Tibial nerve (tissue), 4 donors: ENCODE data around the gene NOTCH3. TPM values are rescaled to one million over a fixed set of nuclear protein-coding genes. Genes with fewer than 3 reads are reported as not detected.

Experiments
- DNase-seq, 2 donors: peaks; one replicate each; pipeline ENCODE4 v3.0.0-alpha.2; 2019; ENCODE audit warnings: low spot score in 2 of 2
- H3K27ac ChIP-seq, 4 donors: fragments of 200-600 bp; sonication (generic) in 3 of 4; one replicate each; pipeline ENCODE4 v1.5.1; 2017 to 2019; ENCODE audit warnings: mild to moderate bottlenecking in 1 of 4
- H3K27me3 ChIP-seq, 2 donors: fragments of 200-600 bp; sonication (generic) in 1 of 2; one replicate each; pipeline versions ENCODE4 v1.5.1 to v1.6.0; 2017 to 2019
- H3K36me3 ChIP-seq, 3 donors: fragments of 200-600 bp; sonication (generic); one replicate each; pipeline ENCODE4 v1.5.1; 2018 to 2019
- H3K4me1 ChIP-seq, 4 donors: fragments of 200-600 bp; sonication (generic) in 3 of 4; one replicate each; pipeline ENCODE4 v1.5.1; 2017 to 2019
- H3K4me3 ChIP-seq, 4 donors: fragments of 200-600 bp; sonication (generic) in 3 of 4; one replicate each; pipeline ENCODE4 v1.5.1; 2017 to 2019; ENCODE audit warnings: mild to moderate bottlenecking in 1 of 4, moderate library complexity in 1 of 4
- H3K9me3 ChIP-seq, 4 donors: fragments of 200-600 bp; sonication (generic) in 3 of 4; one replicate each; pipeline ENCODE4 v1.5.1; 2017 to 2019
- EP300 ChIP-seq, 2 donors: sonication (generic); formaldehyde crosslinking; IDR thresholded peaks; one replicate each; pipeline ENCODE4 v1.6.1; 2017; ENCODE audit warnings: antibody characterized with exemption in 2 of 2, mild to moderate bottlenecking in 1 of 2
- POLR2A ChIP-seq, 2 donors: fragments of 450-650 bp; IDR thresholded peaks; one replicate each; pipeline ENCODE4 v1.6.1; 2017; ENCODE audit warnings: antibody characterized with exemption in 2 of 2, mild to moderate bottlenecking in 2 of 2, moderate library complexity in 2 of 2
- WGBS, 2 donors: methylation state at CpG; one replicate each; pipeline ENCODE4 v1.1.5; 2018; 5-methylcytosine and 5-hydroxymethylcytosine counted together
- total RNA-seq, 4 donors: library from RNA; depleted of rRNA; stranded (reverse); fragments of >200 nt; gene quantifications; one replicate each; pipeline ENCODE4 v1.1.0, GENCODE V29; 2016
- TF ChIP-seq, protein P1 (sequence below), 5 experiments: fragments of 200-600 bp in 3 of 5; fragments of 450-650 bp in 2 of 5; sonication (generic) in 3 of 5; IDR thresholded peaks; one replicate each; pipeline ENCODE4 v1.5.1; 2016 to 2019; ENCODE audit warnings: antibody characterized with exemption in 5 of 5, mild to moderate bottlenecking in 3 of 5, moderate library complexity in 2 of 5

NOTCH3 gene
- total RNA-seq, 4 donors from 2014 or later: 34.3 to 86.1 (median 53.2) TPM

GRCh38 chr19:15218501-15218900 is 17.7 kb upstream of the NOTCH3 start:
- 79 to 84% methylated on average over 7 of the region's 7 CpGs for WGBS, 2 donors
- no peak for DNase-seq
- Histone ChIP-seq H3K9me3 (no peaks in the 10 kb centered on the region), H3K4me1 (peaks cover 0 to 26% (median 6%) of the 10 kb centered on the region in 4 donors), H3K27me3 (no peaks in the 10 kb centered on the region), H3K36me3 (no peaks in the 10 kb centered on the region), H3K4me3 (no peak overlapping the region), H3K27ac (no peak overlapping the region)
- TF ChIP-seq POLR2A (IDR thresholded peaks at IDR 0.05): no peak
- TF ChIP-seq, protein P1, sequence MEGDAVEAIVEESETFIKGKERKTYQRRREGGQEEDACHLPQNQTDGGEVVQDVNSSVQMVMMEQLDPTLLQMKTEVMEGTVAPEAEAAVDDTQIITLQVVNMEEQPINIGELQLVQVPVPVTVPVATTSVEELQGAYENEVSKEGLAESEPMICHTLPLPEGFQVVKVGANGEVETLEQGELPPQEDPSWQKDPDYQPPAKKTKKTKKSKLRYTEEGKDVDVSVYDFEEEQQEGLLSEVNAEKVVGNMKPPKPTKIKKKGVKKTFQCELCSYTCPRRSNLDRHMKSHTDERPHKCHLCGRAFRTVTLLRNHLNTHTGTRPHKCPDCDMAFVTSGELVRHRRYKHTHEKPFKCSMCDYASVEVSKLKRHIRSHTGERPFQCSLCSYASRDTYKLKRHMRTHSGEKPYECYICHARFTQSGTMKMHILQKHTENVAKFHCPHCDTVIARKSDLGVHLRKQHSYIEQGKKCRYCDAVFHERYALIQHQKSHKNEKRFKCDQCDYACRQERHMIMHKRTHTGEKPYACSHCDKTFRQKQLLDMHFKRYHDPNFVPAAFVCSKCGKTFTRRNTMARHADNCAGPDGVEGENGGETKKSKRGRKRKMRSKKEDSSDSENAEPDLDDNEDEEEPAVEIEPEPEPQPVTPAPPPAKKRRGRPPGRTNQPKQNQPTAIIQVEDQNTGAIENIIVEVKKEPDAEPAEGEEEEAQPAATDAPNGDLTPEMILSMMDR (IDR thresholded peaks at IDR 0.05): no peak
- no peak for TF ChIP-seq EP300 (IDR thresholded peaks at IDR 0.05)

GRCh38 chr19:15216363-15216762 is 15.6 kb upstream of the NOTCH3 start:
- DNase-seq: no peak
- H3K36me3 ChIP-seq: no peaks in the 10 kb centered on the region
- H3K4me1 ChIP-seq: peaks cover 0 to 13% (median 0%) of the 10 kb centered on the region in 4 donors
- no peaks in the 10 kb centered on the region for H3K9me3 ChIP-seq
- WGBS, 2 donors: 91 to 94% methylated on average over 7 of the region's 7 CpGs
- H3K27me3 ChIP-seq: no peaks in the 10 kb centered on the region
- no peak for TF ChIP-seq EP300 (IDR thresholded peaks at IDR 0.05)
- no peak overlapping the region for H3K27ac ChIP-seq
- no peak overlapping the region for H3K4me3 ChIP-seq

DNA sequence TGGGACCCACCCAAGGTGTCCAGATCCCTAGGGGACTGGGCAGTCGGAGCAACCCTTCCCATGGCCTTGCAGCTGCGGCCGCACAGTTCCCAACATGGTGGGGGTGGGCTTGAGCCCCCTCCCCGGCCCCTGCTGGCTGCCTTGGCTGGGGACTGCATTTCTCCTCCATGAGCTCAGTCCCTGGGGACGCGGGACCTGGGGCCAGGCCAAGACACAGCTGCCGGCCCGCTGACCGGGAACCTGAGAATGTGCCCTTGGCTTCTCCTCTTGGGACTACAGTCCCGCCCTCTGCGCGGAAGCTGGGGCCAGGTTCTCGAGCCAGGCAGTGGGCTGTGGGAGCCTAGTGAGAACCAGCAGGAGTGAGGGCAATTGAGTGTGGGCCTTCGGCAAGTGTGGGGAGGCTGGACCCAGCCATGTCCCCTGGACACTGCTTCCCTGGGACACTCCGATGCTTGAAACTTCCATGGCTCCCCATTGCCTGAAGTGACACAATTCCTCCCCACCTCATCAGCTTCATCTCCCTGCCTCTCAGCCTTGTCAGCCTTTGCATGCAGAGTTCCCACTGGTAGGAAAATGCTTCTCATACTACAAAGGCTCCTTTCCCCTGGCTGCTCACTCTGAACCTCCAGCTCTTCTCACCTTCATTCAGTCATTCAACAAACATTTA is 13.1 kb upstream of the NOTCH3 start:
- Histone ChIP-seq H3K4me1 (peaks cover 0 to 17% (median 4%) of the 10 kb centered on the region in 4 donors), H3K9me3 (no peaks in the 10 kb centered on the region), H3K27ac (peak overlapping the region in 2 of 4 donors; percentile 28 to 46), H3K27me3 (no peaks in the 10 kb centered on the region), H3K4me3 (no peak overlapping the region), H3K36me3 (no peaks in the 10 kb centered on the region)
- no peak for DNase-seq
- 44% methylated on average over 9 to 14 of the region's 15 CpGs for WGBS, 2 donors
- TF ChIP-seq, protein P1 (IDR thresholded peaks at IDR 0.05): no peak
- TF ChIP-seq POLR2A (IDR thresholded peaks at IDR 0.05) (no peak), EP300 (IDR thresholded peaks at IDR 0.05) (no peak)

GRCh38 chr19:15212711-15213110 is 11.9 kb upstream of the NOTCH3 start:
- Histone ChIP-seq H3K27me3 (no peaks in the 10 kb centered on the region), H3K27ac (peak overlapping the region in 2 of 4 donors; percentile 2 to 43), H3K36me3 (no peaks in the 10 kb centered on the region), H3K9me3 (no peaks in the 10 kb centered on the region), H3K4me1 (peaks cover 0 to 17% (median 4%) of the 10 kb centered on the region in 4 donors), H3K4me3 (no peak overlapping the region)
- no peak for DNase-seq
- 84 to 92% methylated on average over 12 of the region's 12 CpGs for WGBS, 2 donors
- TF ChIP-seq, protein P1 (IDR thresholded peaks at IDR 0.05): no peak
- TF ChIP-seq EP300 (IDR thresholded peaks at IDR 0.05): no peak
- TF ChIP-seq POLR2A (IDR thresholded peaks at IDR 0.05): no peak

- no peak overlapping the region for H3K4me3 ChIP-seq
- DNase-seq: peak in 1 of 2 donors; percentile 44
- H3K36me3 ChIP-seq: no peaks in the 10 kb centered on the region
- WGBS, 2 donors: 48 to 64% methylated on average over 5 of the region's 5 CpGs
- peaks cover 0 to 17% (median 4%) of the 10 kb centered on the region in 4 donors for H3K4me1 ChIP-seq
- TF ChIP-seq, protein P1 (IDR thresholded peaks at IDR 0.05): no peak
- TF ChIP-seq EP300 (IDR thresholded peaks at IDR 0.05): peak in 1 of 2 donors; percentile 41
- no peak for TF ChIP-seq POLR2A (IDR thresholded peaks at IDR 0.05)
- no peaks in the 10 kb centered on the region for H3K27me3 ChIP-seq
- peak overlapping the region in 2 of 4 donors; percentile 31 to 60 for H3K27ac ChIP-seq
- H3K9me3 ChIP-seq: no peaks in the 10 kb centered on the region
Observed at GRCh38 chr19:15210323-15210781, 9.6 kb upstream of the NOTCH3 start.
